ENCODE measurements around the gene MRPS27.

Gene MRPS27

DNA sequence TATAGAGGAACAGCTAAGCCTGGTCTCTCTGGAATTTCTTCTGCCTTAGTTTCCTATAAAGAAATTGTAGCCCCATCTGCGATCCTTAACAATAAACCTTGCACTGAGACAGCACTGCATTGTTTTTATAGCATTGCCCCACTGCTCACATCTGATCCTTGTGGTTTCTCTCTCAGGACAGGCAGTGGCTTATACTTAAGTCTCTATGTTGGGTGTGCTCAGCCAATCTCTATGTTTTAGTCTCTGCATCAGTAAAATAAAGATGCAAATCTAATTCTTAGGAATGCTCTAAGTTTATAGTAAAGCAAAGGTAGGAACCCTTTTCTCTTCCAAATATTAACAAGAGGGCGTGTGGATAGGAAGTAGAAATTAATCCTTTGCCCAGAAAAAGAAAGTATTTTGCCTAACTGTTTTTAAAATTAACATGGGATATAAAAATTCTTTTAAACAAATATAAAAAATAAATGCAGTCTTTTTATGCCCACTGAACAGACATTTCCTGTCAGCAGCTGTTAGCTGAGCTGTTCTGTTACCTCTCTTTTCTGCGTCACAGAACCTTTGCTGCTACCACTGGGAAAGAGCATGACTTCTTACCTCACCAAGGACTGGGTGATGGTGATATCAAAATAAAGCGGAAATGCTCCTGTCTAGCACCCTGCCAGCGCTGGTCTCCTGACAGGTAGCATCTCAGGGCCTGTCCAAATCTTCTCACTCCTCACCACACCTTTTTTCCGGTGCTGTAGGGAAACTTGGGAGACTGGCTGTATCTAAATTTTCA is 29.5 kb downstream of the MRPS27 start:
- no peak for DNase-seq (ENCODE audit: low spot score)

DNA sequence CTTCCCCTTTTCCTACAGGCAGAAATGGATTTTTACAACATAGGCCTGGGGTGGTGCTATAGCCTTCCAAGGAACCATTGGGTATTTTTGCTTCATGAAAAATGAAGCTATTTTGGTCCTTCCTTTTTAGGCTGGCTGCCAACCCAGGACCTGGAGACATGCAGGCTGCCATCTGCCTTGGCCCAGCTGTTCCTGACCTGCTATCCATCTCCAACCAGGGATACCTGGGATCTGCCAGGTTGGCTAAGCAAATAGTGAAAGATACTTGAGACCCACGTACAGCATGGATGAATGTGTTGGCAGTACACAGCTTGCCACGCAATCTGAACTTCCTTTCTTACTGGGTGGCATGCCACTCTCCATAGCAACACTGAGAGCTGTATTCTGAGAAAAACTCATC is 31.1 kb downstream of the MRPS27 start:
- DNase-seq (ENCODE audit: low spot score), result no peak

DNA sequence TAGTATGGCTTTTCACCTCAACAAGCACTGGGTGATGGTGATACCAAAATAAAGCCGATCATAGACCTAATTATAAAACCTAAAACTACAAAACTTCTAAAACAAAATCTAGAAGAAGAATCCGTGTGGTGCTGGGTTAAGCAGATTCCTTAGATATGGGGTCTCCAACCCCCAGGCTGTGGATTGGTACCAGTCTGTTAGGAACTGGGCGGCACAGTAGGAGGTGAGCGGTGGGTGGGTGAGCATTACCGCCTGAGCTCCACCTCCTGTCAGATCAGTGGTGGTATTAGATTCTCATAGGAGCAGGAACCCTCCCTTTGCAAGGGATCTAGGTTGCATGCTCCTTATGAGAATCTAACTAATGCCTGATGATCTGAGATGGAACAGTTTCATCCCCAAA is 33.2 kb downstream of the MRPS27 start:
- DNase-seq (ENCODE audit: low spot score), result no peak

DNA sequence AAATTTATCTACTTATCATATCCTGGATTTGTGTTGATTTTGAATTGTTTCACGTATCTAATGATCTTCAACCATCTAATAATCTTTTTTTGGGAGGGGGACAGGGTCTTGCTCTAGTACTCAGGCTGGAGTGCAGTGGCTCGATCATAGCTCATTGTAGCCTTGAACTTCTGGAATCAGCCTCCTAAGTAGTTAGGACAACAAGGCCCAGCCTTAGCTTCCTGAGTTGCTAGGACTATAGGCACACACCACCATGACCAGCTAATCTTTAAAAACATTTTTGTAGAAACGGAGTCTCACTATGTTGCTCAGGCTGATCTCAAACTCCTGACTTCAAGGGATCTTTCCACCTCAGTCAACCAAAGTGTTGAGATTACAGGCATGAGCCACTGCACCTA is 34.6 kb downstream of the MRPS27 start:
- no peak for DNase-seq (ENCODE audit: low spot score)

DNA sequence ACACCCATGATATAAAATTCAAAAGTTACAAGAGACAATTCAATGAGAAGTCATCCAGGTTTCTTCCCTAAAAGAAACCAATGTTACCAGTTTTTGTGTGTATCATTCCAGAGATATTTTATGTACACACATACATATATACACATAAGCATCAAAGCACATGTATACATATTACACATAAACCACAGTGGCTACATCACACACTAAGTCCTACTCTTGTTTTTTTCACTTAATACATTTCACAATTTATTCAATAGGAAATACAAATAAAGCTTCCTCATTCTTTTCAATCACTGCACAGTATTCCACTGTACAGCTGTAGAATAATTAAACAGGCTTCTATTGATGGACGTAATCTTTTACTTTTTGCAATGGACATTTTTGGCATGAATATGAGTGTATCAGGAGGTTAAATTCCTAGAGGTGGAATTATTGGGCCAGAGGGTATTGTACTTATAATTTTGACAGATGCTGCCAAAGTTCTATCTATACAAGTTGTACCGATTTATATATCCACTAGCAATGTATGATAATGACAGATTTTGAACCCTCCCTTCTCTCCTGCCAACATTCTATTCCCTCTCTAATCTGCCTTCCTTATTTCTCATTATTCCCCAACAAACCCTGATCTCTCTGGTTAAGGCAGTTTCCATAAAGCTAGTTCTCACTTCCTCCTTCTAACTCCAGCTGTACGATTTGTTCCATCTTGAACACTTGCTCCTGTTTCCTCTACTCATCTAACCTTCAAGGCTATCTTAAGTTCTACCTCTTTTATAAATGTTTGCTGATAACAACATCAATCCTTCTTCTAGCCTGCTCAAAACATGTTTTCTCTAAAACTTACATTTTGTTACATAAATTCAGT is 35.2 kb downstream of the MRPS27 start:
- DNase-seq (ENCODE audit: low spot score), result no peak

DNA sequence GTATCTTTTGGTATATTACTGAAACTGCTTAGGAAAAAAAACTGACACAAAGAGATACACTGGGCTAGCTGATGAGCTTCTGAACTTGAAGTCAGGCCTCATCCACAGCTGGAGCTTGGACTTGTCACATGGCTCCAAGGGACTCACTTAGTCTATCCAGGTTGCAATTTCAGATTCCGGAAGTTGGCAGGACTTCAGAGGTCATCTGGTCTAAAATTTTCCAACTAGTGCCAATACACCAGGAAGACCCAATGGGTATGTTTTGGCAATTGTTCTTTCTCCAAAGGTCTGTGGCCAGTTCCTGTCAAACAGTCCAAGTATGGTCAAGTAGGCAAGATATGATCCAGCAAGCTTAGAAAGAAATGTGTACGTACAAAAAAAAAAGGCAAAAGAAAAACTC is 36.7 kb downstream of the MRPS27 start:
- DNase-seq (ENCODE audit: low spot score), result no peak

DNA sequence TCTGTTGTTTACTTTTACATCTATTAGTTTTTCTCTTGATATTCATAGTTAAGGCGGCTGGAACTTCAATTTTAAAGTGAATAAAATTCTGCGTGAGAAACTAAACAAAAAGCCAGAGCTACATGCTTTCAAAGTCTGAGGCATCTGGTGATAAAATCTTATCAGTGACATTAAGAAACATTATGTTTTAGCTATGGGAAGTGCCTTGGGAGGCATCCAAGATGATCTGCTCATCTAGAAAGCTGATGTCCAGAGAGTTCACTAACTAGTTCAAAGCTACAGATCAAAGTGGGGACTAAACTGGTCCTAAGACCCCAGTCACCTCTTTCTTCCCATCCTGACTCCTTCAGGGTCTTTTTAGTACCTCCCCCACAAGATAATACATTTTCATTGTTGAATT is 37.2 kb downstream of the MRPS27 start:
- DNase-seq (ENCODE audit: low spot score), result no peak

DNA sequence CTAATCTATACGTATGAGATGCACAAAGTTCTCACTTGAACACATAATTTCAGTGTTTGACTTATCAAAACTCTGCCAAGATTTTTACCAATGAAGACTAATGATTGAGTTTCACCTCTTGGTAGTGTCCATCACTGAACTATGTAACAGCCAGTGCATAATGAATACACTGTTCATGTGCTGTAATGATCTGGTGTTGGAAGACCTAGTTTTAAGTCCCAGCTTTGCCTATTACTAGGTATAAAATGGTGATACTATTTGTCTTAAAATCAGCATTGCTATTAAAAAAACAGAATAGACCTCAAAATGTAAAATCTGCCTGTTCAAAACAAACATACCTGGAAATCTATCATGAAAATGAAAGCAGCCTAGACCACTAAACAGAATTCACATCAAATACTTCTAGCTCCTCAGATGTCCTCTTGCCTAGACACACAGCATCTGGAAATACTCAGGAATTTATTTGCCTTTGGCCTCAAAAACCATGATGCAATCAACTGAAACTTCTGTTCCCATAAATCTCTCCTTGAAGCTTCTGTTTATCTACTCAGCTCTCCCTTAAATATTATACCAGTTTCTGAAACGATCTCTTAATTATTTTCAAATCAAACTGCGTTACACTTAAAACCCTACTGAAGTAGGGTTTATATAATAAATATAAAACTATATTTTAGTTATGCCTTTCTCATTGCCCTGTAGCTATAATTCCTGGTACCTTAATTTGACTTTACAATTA is 38.1 kb downstream of the MRPS27 start:
- no peak for DNase-seq (ENCODE audit: low spot score)

DNA sequence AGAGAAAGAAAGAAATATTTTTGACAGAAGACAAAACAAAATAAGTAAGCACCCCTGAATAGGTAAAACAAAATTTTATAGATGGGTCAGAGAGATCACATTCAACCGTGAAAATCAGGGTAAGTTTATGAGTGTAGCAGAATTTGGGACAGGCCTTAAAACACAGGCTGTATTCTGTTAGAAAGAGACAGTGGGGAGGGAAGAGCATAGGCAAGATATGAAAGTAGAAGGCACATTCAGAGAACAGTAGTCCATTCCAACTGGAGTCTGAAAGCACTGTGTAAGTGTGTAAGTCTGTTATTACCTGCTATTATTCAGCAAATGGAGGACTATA is 38.6 kb downstream of the MRPS27 start:
- DNase-seq (ENCODE audit: low spot score), result no peak

DNA sequence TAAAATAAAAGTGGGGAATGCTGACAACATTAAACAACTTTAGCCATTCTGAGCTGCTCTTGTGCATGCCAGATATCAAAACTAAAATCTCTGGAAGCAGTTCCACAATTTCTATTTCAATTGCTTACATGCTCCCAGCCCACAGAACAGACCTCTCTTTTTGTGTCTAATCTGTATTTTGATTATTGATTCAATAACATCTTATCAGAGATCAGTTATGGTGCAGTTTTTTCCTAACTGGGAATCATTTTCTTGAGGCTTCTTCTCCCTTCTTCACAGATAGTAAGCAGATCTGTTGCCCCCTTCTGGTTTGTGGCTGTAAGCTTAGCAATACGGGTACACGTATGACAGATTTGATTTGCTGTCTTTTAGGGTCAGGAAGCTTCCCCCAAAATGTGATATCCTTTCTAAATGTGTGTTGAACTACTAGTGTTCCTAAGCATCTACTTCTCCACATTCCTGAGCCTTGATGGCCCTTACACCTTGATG is 39.4 kb downstream of the MRPS27 start:
- peak; percentile 2 for DNase-seq (ENCODE audit: low spot score)

DNA sequence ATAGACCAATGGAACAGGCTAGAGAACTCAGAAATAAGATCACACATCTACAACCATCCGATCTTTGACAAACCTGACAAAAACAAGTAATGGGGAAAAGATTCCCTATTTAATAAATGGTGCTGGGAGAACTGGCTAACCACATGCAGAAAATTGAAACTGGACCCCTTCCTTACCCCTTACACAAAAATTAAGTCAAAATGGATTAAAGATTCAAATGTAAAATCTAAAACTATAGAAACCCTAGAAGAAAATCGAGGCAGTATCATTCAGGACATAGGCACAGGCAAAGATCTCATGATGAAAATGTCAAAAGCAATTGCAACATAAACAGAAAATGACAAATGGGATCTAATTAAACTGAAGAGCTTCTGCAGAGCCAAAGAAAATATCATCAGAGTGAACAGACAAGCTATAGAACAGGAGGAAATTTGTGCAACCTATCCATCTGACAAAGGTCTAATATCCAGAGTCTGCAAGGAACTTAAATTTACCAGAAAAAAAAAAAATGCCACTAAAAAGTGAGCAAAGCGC is 43.8 kb downstream of the MRPS27 start:
- DNase-seq (ENCODE audit: low spot score), result no peak

DNA sequence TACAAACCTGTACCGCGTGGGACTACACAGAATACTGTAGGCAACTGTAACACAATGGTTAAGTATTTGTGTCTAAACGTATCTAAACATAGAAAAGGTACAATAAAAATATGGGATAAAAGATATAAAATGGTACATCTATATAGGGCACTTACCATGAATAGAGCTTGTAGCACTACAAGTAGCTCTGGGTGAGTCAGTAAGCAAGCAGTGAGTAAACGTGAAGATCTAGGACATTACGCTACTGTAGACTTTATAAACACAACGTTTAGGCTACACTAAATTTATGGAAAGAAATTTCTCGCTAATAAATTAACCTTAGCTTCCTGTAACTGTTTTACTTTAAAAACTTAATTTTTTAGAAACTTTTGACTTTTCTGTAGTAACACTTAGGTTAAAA is 46.5 kb downstream of the MRPS27 start:
- no peak for DNase-seq (ENCODE audit: low spot score)

DNA sequence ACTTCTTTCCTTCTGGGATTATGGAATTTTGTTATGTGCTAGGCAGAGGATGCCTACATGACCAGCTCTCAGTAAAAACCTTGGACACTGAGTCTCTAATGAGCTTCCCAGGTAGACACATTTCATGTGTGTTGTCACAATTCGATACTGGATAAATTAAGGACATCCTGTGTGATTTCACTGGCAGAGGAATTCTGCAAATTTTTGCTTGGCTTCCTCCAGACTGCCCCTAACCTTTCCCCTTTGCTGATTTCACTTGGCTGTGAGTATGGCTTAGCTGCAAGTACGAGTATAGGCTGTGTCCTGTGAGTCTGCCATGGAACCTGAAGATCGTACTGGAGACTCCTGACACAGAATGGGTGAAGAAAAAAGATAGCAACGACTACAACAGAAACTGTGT is 47.6 kb downstream of the MRPS27 start:
- DNase-seq (ENCODE audit: low spot score), result no peak

DNA sequence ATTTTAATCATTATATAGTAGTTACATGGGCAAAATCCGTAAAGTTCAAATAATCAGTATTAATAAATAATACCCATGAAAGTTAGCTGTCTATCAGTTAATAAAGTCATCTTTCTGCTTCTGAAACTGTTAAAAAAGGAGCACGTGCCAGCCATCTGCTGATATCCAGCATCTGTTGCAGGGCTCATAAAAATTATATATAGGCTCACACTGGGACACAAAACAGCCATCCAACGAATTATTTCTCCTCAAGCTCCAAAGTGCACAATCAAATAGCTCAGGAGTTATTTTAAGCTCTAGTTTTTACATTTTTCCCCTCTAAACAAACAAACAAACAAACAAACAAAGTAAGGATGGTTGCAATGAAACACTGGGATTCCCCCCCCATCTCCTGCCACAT is 48.3 kb downstream of the MRPS27 start:
- DNase-seq (ENCODE audit: low spot score), result no peak

DNA sequence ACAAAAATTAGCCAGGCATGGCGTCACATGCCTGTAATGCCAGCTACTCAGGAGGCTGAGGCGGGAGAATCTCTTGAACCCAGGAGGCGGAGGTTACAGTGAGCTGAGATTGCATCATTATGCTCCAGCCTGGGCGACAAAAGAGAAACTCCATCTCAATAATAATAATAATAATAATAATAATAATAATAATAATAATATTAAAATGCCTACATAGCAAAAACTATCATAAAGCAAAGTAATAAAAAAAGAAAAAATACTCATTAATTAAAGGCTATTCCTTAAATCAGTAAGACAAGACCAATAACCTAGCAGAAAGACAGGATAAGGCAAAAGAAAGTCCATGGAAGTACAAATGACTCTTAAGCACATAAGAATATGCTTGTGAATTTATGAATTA is 50.0 kb downstream of the MRPS27 start:
- DNase-seq (ENCODE audit: low spot score), result no peak

DNA sequence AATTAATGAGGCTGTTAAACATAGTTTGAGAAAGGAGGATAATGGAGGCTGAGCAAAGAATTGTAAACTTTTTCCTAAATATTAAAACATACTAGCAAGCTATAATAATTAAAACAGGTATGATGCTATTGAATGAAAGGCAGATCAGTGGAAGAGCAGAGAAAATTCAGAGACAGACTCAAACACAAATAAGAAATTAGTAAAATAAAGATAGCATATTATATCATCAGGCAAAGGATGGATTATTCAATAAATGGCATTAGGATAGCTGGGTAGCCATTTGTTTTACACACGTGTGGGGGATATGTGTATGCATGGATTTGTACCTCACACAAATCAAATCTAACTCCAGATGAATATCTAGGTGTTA is 50.6 kb downstream of the MRPS27 start:
- DNase-seq (ENCODE audit: low spot score), result no peak

DNA sequence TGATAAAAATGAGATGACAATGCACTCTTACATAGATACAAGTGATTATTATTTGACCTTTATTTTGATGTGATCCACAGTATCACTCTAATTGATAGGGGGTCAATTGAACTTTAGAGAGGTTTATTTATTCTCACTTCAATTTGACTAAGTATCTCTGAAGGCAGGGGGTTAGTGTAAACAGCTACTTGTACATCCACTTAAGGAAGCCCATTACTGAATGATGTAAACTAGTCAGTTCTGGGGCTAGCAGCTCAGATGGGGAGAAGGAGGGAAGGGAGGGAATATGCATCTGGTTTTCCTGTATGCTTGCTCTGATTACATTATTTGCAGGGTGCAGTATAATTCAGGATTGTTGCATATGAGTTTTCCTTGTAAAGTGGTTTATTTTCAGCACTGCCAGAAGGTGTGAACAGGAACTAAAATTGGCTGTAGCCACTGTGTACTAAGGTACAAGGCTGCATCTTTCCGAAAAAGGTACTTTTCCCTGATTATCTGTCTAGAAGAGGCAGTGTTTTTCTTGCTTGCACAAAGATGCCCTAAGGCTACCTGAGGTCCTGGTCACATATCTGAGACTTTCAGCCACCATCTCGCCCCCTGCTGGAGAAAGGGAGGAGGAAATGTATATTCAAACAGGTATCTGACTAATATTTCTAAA is 51.2 kb downstream of the MRPS27 start:
- DNase-seq (ENCODE audit: low spot score), result peak; percentile 60

DNA sequence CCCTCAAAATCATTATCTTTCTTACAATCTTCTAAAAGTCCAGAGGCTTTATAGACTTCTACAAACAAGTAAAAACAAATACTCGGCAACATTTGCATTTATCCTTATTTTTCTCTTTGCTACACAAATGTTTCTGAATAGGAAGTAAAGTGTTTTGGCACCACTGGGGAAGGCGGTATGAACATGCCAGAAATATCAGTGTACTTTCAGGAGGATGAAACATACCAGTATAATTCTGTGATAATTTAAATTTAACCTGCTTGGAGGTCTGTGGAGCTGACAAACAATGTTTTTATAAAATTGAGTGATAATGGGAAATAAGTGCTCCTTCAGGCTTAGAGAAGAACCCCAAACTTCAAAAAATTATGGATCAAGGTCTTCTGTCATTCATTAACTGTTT is 51.8 kb downstream of the MRPS27 start:
- DNase-seq (ENCODE audit: low spot score), result no peak

DNA sequence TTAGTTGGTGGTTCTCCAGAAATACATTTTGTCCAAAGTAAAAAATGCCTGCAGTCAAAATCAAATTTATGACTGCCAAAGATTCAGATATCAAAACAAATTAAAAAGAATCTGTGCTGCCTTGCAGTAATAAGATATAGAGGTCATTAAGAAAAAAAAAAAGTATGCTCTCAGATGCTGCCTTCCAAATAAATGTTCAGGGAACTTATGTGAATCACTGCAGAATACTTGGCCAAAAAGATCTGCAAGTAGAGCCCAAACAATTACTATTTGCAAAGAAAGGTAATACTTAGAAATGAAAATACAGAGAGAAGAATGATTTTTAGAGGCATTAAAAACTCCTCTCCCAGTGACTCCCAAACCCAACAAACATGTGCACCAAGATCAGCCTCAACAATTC is 52.4 kb downstream of the MRPS27 start:
- no peak for DNase-seq (ENCODE audit: low spot score)

DNA sequence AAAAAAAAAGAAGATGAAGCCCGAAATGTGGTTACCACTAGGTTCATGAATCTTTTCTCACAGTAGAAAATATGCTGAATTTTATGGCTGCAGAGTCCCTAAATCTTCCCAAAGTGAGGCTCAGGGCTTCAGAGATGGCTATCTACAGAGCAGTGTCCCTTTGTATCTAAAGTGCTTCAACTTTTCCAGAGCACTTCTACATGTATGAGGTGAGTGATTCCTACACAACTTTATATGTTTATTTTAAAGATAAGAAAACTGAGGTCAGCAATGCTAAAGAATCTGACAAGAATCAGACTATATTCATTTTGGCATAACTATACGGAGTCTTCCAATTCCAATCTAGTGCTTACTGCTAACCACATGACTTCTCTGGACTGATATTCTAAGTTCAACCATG is 53.2 kb downstream of the MRPS27 start:
- DNase-seq (ENCODE audit: low spot score), result no peak

DNA sequence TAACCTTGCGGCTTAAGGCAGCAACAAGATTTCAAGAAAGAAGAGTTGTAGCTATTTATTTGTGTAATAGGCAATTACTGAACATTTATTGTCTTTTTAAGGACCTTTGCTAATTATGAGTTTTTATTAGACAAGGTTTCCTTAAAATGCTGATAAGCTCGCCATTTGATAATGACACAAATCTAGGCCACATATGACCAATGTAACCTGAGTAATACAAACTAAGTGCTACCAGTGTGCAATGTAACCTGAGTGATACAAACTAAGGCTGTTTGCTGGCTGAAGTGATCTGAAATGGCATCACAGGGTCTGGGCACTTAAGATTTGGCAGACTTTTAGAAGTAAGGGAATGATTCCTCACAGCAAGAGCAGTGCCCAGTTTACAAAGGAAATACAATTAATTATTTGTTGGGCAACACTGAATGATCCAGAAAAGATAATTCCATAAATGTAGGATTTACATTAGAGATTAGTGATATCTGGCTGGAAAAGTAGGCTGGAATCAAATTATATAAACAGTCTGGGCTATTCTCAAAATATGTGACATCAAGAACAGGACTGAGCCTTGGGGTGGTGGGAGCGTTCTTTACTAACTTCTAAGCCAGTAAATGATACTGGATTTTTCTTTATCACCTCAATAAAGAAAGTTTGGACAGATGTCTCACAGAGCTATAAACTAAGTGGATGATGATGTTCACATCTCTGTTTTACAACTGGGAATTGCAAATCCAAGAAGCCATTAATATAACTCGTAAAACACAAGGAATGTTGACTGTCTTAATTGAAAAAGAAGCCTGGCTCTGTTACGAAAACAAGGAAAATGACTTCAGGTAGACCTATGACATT is 54.8 kb downstream of the MRPS27 start:
- no peak for DNase-seq (ENCODE audit: low spot score)

Data from CD4-positive, alpha-beta T cell treated with Interleukin-2 at 100 ng/mL for 4 hours (primary cell).